GM23338 (cell line): ENCODE data around the gene UBL3. TPM values are rescaled to one million over a fixed set of nuclear protein-coding genes. Genes with fewer than 3 reads are reported as not detected.

Experiments
- ATAC-seq: fragments of 200-7000 bp; cut with Tn5 transposase; 3 replicates; pipeline ENCODE4 v1.9.1; 2020
- DNase-seq: peaks from one replicate; pipeline ENCODE4 v3.0.0-alpha.2; 2015; ENCODE audit warnings: low spot score
- H2AFZ ChIP-seq: fragments of 200-600 bp; sonication (generic); 2 replicates; pipeline ENCODE4 v1.8.0; 2016; ENCODE audit warnings: antibody characterized with exemption, mild to moderate bottlenecking, moderate library complexity
- H3F3A ChIP-seq: fragments of 200-600 bp; sonication (generic); replicated peaks from 2 replicates; pipeline ENCODE4 v1.8.0; 2017; ENCODE audit warnings: antibody characterized with exemption, mixed run types, low read depth
- H3K27ac ChIP-seq: fragments of 200-600 bp; sonication (generic); 2 replicates; pipeline ENCODE4 v1.6.1; 2016; ENCODE audit warnings: low read depth
- H3K27me3 ChIP-seq: fragments of 200-600 bp; sonication (generic); 2 replicates; pipeline ENCODE4 v1.8.0; 2016; ENCODE audit warnings: mild to moderate bottlenecking, mixed run types, moderate library complexity; ENCODE audit not compliant: insufficient read depth
- H3K36me3 ChIP-seq: fragments of 200-600 bp; sonication (generic); 2 replicates; pipeline ENCODE4 v1.8.0; 2016; ENCODE audit warnings: mild to moderate bottlenecking; ENCODE audit not compliant: insufficient read depth
- H3K4me1 ChIP-seq: fragments of 200-600 bp; sonication (generic); 2 replicates; pipeline ENCODE4 v1.8.0; 2016; ENCODE audit warnings: mild to moderate bottlenecking, moderate library complexity; ENCODE audit not compliant: insufficient read depth
- H3K4me2 ChIP-seq: fragments of 200-600 bp; sonication (generic); 2 replicates; pipeline ENCODE4 v1.7.1; 2017; ENCODE audit warnings: mixed run types
- H3K4me3 ChIP-seq: fragments of 200-600 bp; sonication (generic); 2 replicates; pipeline ENCODE4 v1.6.1; 2016; ENCODE audit warnings: mixed run types
- H3K79me2 ChIP-seq: fragments of 200-600 bp; sonication (generic); replicated peaks from 2 replicates; pipeline ENCODE4 v1.8.0; 2017; ENCODE audit warnings: mild to moderate bottlenecking; ENCODE audit not compliant: insufficient read depth
- H3K9me2 ChIP-seq: fragments of 200-600 bp; sonication (generic); 2 replicates; pipeline ENCODE4 v1.8.0; 2017; ENCODE audit not compliant: insufficient read depth
- H4K20me1 ChIP-seq: fragments of 200-600 bp; sonication (generic); replicated peaks from 2 replicates; pipeline ENCODE4 v1.8.0; 2017; ENCODE audit warnings: mild to moderate bottlenecking; ENCODE audit not compliant: insufficient read depth
- H3K27ac Mint-ChIP-seq: 2 replicates; pipeline ENCODE4 v1.8.0; 2020; ENCODE audit warnings: inconsistent platforms, mild to moderate bottlenecking, moderate library complexity, mixed read lengths
- H3K27me3 Mint-ChIP-seq: 3 replicates; pipeline ENCODE4 v1.8.0; 2022; ENCODE audit warnings: low read depth, mild to moderate bottlenecking, moderate library complexity, mixed read lengths, inconsistent platforms; ENCODE audit not compliant: insufficient read depth, poor library complexity
- H3K36me3 Mint-ChIP-seq: 3 replicates; pipeline ENCODE4 v1.8.0; 2021; ENCODE audit warnings: low read depth, mild to moderate bottlenecking, inconsistent platforms, moderate library complexity, mixed read lengths
- H3K4me1 Mint-ChIP-seq: 3 replicates; pipeline ENCODE4 v1.8.0; 2020; ENCODE audit warnings: mild to moderate bottlenecking, inconsistent platforms, mixed read lengths
- H3K4me3 Mint-ChIP-seq: 3 replicates; pipeline ENCODE4 v1.8.0; 2021; ENCODE audit warnings: moderate library complexity, mild to moderate bottlenecking, inconsistent platforms, mixed read lengths
- H3K9me3 Mint-ChIP-seq: 3 replicates; pipeline ENCODE4 v1.8.0; 2020; ENCODE audit warnings: moderate library complexity, mild to moderate bottlenecking, inconsistent platforms, mixed read lengths
- CREB1 ChIP-seq: fragments of 250-450 bp; sonication (Bioruptor Pico); IDR thresholded peaks from 2 replicates; pipeline ENCODE4 v1.5.0; 2020; ENCODE audit warnings: low read depth, mild to moderate bottlenecking, moderate library complexity
- EZH2 ChIP-seq: fragments of 200-600 bp; sonication (generic); IDR thresholded peaks from one replicate; pipeline ENCODE4 v1.8.0; 2017; ENCODE audit warnings: antibody characterized with exemption, mild to moderate bottlenecking, low read depth; ENCODE audit not compliant: unreplicated experiment
- EZH2phosphoT487 ChIP-seq: fragments of 200-600 bp; sonication (generic); IDR thresholded peaks from one replicate; pipeline ENCODE4 v1.8.1; 2018; ENCODE audit warnings: antibody characterized with exemption; ENCODE audit not compliant: unreplicated experiment
- JUNB ChIP-seq: IDR thresholded peaks from one replicate; pipeline ENCODE4 v1.6.1; 2016; ENCODE audit warnings: antibody characterized with exemption; ENCODE audit not compliant: unreplicated experiment
- NANOG ChIP-seq: IDR thresholded peaks from 2 replicates; pipeline ENCODE4 v1.6.1; 2016; ENCODE audit warnings: antibody characterized with exemption, borderline replicate concordance
- POLR2AphosphoS5 ChIP-seq: IDR thresholded peaks from 2 replicates; pipeline ENCODE4 v1.6.1; 2016; ENCODE audit warnings: antibody characterized with exemption, low read depth
- STAT1 ChIP-seq: IDR thresholded peaks from one replicate; pipeline ENCODE4 v1.6.1; 2016; ENCODE audit warnings: antibody characterized with exemption; ENCODE audit not compliant: unreplicated experiment
- ZNF114 ChIP-seq: fragments of 250-450 bp; sonication (Bioruptor Pico); IDR thresholded peaks from 2 replicates; pipeline ENCODE4 v1.5.0; 2020; ENCODE audit warnings: mild to moderate bottlenecking, moderate library complexity
- ZNF331 ChIP-seq: fragments of 250-450 bp; sonication (Bioruptor Pico); IDR thresholded peaks from 2 replicates; pipeline ENCODE4 v1.5.0; 2020; ENCODE audit warnings: low read depth, mild to moderate bottlenecking, moderate library complexity
- polyA plus RNA-seq: library from polyadenylated mRNA; unstranded; fragments of >200 nt; fragmentation: Nextera tagmentation; extraction: Ambion mirVana; gene quantifications from 2 replicates; pipeline ENCODE4 v1.2.1, GENCODE V29; 2016
- total RNA-seq: library from RNA; depleted of rRNA; stranded (reverse); fragments of >200 nt; shearing (Covaris generic); gene quantifications from 2 replicates; pipeline ENCODE4 v1.2.3, GENCODE V29; 2014
- TF ChIP-seq, protein P1 (sequence below): IDR thresholded peaks from one replicate; pipeline ENCODE4 v1.6.1; 2018; ENCODE audit warnings: antibody characterized with exemption; ENCODE audit not compliant: unreplicated experiment
- TF ChIP-seq, protein P2 (sequence below): IDR thresholded peaks from 2 replicates; pipeline ENCODE4 v1.6.1; 2016; ENCODE audit warnings: antibody characterized with exemption
- TF ChIP-seq, protein P3 (sequence below): fragments of 250-450 bp; sonication (Bioruptor Pico); IDR thresholded peaks from 2 replicates; pipeline ENCODE4 v1.5.0; 2020; ENCODE audit warnings: mild to moderate bottlenecking, moderate library complexity
- TF ChIP-seq, protein P4 (sequence below), 2 experiments: fragments of 200-600 bp in 1 of 2; sonication (generic) in 1 of 2; conservative IDR thresholded peaks; 2 replicates each; pipeline versions ENCODE4 v1.5.1 to v1.6.1; 2016 to 2017; ENCODE audit warnings: antibody characterized with exemption in 2 of 2, low read depth in 2 of 2, mild to moderate bottlenecking in 2 of 2, moderate library complexity in 1 of 2

Gene UBL3
- total and polyA plus RNA-seq, 2 experiments from 2014 or later: 9.7 to 21.1 TPM

DNA sequence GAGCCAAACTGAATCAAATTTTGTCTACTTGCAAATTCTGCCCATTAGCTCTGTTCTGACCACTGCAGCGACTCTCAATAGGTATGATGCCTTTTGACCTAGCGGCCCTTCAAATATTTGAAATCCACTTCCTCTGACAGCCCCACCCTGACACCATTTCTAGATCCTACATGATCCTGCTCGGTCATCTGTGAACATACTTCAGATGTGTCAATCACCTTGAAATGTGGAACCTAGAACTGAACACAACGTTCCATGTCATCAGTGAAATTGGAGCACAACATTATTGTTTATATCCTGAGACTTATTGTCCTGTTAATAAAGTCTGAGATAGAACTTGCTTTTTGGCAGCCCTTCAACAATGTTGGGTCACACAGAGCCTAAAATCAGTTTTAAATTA, 98.2 kb downstream of the UBL3 start:
- Mint-ChIP-seq H3K36me3 (no peaks in the 10 kb centered on the region), H3K4me3 (no peak overlapping the region), H3K27me3 (peaks cover 4% of the 10 kb centered on the region), H3K27ac (no peak overlapping the region), H3K4me1 (peaks cover 14% of the 10 kb centered on the region), H3K9me3 (no peaks in the 10 kb centered on the region)
- Histone ChIP-seq H4K20me1 (no peaks in the 10 kb centered on the region), H3K4me3 (no peak overlapping the region), H3K9me2 (no peaks in the 10 kb centered on the region), H3F3A (no peaks in the 10 kb centered on the region), H3K79me2 (no peaks in the 10 kb centered on the region), H3K27ac (no peak overlapping the region), H3K27me3 (no peaks in the 10 kb centered on the region), H3K4me2 (no peak overlapping the region), H2AFZ (no peak overlapping the region), H3K4me1 (peaks cover 14% of the 10 kb centered on the region), H3K36me3 (no peaks in the 10 kb centered on the region)
- no peak for ATAC-seq
- DNase-seq: no peak
- TF ChIP-seq, protein P1, sequence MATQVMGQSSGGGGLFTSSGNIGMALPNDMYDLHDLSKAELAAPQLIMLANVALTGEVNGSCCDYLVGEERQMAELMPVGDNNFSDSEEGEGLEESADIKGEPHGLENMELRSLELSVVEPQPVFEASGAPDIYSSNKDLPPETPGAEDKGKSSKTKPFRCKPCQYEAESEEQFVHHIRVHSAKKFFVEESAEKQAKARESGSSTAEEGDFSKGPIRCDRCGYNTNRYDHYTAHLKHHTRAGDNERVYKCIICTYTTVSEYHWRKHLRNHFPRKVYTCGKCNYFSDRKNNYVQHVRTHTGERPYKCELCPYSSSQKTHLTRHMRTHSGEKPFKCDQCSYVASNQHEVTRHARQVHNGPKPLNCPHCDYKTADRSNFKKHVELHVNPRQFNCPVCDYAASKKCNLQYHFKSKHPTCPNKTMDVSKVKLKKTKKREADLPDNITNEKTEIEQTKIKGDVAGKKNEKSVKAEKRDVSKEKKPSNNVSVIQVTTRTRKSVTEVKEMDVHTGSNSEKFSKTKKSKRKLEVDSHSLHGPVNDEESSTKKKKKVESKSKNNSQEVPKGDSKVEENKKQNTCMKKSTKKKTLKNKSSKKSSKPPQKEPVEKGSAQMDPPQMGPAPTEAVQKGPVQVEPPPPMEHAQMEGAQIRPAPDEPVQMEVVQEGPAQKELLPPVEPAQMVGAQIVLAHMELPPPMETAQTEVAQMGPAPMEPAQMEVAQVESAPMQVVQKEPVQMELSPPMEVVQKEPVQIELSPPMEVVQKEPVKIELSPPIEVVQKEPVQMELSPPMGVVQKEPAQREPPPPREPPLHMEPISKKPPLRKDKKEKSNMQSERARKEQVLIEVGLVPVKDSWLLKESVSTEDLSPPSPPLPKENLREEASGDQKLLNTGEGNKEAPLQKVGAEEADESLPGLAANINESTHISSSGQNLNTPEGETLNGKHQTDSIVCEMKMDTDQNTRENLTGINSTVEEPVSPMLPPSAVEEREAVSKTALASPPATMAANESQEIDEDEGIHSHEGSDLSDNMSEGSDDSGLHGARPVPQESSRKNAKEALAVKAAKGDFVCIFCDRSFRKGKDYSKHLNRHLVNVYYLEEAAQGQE: no peak
- TF ChIP-seq ZNF331: no peak
- TF ChIP-seq, protein P2, sequence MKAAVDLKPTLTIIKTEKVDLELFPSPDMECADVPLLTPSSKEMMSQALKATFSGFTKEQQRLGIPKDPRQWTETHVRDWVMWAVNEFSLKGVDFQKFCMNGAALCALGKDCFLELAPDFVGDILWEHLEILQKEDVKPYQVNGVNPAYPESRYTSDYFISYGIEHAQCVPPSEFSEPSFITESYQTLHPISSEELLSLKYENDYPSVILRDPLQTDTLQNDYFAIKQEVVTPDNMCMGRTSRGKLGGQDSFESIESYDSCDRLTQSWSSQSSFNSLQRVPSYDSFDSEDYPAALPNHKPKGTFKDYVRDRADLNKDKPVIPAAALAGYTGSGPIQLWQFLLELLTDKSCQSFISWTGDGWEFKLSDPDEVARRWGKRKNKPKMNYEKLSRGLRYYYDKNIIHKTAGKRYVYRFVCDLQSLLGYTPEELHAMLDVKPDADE: no peak
- no peak for TF ChIP-seq EZH2
- no peak for TF ChIP-seq NANOG
- TF ChIP-seq, protein P3, sequence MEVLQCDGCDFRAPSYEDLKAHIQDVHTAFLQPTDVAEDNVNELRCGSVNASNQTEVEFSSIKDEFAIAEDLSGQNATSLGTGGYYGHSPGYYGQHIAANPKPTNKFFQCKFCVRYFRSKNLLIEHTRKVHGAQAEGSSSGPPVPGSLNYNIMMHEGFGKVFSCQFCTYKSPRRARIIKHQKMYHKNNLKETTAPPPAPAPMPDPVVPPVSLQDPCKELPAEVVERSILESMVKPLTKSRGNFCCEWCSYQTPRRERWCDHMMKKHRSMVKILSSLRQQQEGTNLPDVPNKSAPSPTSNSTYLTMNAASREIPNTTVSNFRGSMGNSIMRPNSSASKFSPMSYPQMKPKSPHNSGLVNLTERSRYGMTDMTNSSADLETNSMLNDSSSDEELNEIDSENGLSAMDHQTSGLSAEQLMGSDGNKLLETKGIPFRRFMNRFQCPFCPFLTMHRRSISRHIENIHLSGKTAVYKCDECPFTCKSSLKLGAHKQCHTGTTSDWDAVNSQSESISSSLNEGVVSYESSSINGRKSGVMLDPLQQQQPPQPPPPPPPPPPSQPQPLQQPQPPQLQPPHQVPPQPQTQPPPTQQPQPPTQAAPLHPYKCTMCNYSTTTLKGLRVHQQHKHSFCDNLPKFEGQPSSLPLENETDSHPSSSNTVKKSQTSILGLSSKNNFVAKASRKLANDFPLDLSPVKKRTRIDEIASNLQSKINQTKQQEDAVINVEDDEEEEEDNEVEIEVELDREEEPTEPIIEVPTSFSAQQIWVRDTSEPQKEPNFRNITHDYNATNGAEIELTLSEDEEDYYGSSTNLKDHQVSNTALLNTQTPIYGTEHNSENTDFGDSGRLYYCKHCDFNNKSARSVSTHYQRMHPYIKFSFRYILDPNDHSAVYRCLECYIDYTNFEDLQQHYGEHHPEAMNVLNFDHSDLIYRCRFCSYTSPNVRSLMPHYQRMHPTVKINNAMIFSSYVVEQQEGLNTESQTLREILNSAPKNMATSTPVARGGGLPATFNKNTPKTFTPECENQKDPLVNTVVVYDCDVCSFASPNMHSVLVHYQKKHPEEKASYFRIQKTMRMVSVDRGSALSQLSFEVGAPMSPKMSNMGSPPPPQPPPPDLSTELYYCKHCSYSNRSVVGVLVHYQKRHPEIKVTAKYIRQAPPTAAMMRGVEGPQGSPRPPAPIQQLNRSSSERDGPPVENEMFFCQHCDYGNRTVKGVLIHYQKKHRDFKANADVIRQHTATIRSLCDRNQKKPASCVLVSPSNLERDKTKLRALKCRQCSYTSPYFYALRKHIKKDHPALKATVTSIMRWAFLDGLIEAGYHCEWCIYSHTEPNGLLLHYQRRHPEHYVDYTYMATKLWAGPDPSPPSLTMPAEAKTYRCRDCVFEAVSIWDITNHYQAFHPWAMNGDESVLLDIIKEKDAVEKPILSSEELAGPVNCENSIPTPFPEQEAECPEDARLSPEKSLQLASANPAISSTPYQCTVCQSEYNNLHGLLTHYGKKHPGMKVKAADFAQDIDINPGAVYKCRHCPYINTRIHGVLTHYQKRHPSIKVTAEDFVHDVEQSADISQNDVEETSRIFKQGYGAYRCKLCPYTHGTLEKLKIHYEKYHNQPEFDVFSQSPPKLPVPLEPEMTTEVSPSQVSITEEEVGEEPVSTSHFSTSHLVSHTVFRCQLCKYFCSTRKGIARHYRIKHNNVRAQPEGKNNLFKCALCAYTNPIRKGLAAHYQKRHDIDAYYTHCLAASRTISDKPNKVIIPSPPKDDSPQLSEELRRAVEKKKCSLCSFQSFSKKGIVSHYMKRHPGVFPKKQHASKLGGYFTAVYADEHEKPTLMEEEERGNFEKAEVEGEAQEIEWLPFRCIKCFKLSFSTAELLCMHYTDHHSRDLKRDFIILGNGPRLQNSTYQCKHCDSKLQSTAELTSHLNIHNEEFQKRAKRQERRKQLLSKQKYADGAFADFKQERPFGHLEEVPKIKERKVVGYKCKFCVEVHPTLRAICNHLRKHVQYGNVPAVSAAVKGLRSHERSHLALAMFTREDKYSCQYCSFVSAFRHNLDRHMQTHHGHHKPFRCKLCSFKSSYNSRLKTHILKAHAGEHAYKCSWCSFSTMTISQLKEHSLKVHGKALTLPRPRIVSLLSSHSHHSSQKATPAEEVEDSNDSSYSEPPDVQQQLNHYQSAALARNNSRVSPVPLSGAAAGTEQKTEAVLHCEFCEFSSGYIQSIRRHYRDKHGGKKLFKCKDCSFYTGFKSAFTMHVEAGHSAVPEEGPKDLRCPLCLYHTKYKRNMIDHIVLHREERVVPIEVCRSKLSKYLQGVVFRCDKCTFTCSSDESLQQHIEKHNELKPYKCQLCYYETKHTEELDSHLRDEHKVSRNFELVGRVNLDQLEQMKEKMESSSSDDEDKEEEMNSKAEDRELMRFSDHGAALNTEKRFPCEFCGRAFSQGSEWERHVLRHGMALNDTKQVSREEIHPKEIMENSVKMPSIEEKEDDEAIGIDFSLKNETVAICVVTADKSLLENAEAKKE (CRISPR knock-in tag): no peak
- TF ChIP-seq POLR2AphosphoS5: no peak
- no peak for TF ChIP-seq CREB1
- no peak for TF ChIP-seq JUNB
- TF ChIP-seq STAT1: no peak
- TF ChIP-seq, protein P4, sequence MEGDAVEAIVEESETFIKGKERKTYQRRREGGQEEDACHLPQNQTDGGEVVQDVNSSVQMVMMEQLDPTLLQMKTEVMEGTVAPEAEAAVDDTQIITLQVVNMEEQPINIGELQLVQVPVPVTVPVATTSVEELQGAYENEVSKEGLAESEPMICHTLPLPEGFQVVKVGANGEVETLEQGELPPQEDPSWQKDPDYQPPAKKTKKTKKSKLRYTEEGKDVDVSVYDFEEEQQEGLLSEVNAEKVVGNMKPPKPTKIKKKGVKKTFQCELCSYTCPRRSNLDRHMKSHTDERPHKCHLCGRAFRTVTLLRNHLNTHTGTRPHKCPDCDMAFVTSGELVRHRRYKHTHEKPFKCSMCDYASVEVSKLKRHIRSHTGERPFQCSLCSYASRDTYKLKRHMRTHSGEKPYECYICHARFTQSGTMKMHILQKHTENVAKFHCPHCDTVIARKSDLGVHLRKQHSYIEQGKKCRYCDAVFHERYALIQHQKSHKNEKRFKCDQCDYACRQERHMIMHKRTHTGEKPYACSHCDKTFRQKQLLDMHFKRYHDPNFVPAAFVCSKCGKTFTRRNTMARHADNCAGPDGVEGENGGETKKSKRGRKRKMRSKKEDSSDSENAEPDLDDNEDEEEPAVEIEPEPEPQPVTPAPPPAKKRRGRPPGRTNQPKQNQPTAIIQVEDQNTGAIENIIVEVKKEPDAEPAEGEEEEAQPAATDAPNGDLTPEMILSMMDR (conservative IDR thresholded peaks at IDR 0.05; ENCODE audit: low read depth in 2 of 2): no peak
- TF ChIP-seq EZH2phosphoT487: no peak
- TF ChIP-seq ZNF114: no peak
